Measurements from ENCODE around the gene TAS2R40. TPM values are rescaled to one million over a fixed set of nuclear protein-coding genes. Genes with fewer than 3 reads are reported as not detected.

TAS2R40 gene
- total RNA-seq (not detected in 2 replicates), polyA plus RNA-seq (not detected in 2 replicates), polyA minus RNA-seq (ENCODE audit: low replicate concordance) (not detected in 2 replicates)
- not detected in 2 replicates for polyA plus RNA-seq (2012)

- no peaks in the 10 kb centered on the region for H3K4me1 ChIP-seq (ENCODE audit: control insufficient read depth, extremely low read depth, insufficient read depth, low read length)
- H2AFZ ChIP-seq (ENCODE audit: low read length) = no peak within 1 kb of the TSS
- no peaks in the 10 kb centered on the region for H3K79me2 ChIP-seq (ENCODE audit: control insufficient read depth, insufficient read depth, low read length)
- H3K36me3 ChIP-seq (ENCODE audit: control insufficient read depth, insufficient read depth, low read length) = no peaks in the 10 kb centered on the region
- H3K4me2 ChIP-seq (ENCODE audit: extremely low read depth, insufficient read depth, low read length) = no peak within 1 kb of the TSS
- H3K27me3 ChIP-seq (ENCODE audit: control insufficient read depth, insufficient read depth, low read length) = peaks cover 10% of the 10 kb centered on the region
- no peak within 1 kb of the TSS for H3K9ac ChIP-seq (ENCODE audit: insufficient read depth, low read length)
- H3K27ac ChIP-seq (ENCODE audit: insufficient read depth, low read length) = no peak within 1 kb of the TSS
- H3K9me3 ChIP-seq (ENCODE audit: control insufficient read depth, insufficient read depth, low read depth, low read length) = no peaks in the 10 kb centered on the region
- no peak within 1 kb of the TSS for H3K4me3 ChIP-seq (replicated peaks in 1 of 4; ENCODE audit: control extremely low read depth in 1 of 4, insufficient read depth in 1 of 4, low read depth in 3 of 4, low read length in 4 of 4)
- no peaks in the 10 kb centered on the region for H4K20me1 ChIP-seq (ENCODE audit: control insufficient read depth, extremely low read depth, insufficient read depth, low read length)
- TF ChIP-seq EZH2 (IDR thresholded peaks at IDR 0.05; ENCODE audit: low read length, missing control alignments) (no peak), CTCF (conservative IDR thresholded peaks at IDR 0.05 in 1 of 2, IDR thresholded peaks at IDR 0.05 in 1 of 2; ENCODE audit: low read depth in 1 of 2, low read length in 2 of 2) (no peak)
- DNase-seq (ENCODE audit: low read depth in 2 of 2) = no peak
Observed at GRCh38 chr7:143221737-143222136, at the start of gene TAS2R40. TSS of gene TAS2R40 (plus strand) at chr7:143222037. CDS start at chr7:143222079, 42 bp downstream.

- Histone ChIP-seq H4K20me1 (ENCODE audit: control insufficient read depth, extremely low read depth, insufficient read depth, low read length) (no peaks in the 10 kb centered on the region), H3K4me1 (ENCODE audit: control insufficient read depth, extremely low read depth, insufficient read depth, low read length) (no peaks in the 10 kb centered on the region), H3K4me3 (replicated peaks in 1 of 4; ENCODE audit: control extremely low read depth in 1 of 4, insufficient read depth in 1 of 4, low read depth in 3 of 4, low read length in 4 of 4) (no peak overlapping the region), H3K9ac (ENCODE audit: insufficient read depth, low read length) (no peak overlapping the region), H3K27ac (ENCODE audit: insufficient read depth, low read length) (no peak overlapping the region), H3K36me3 (ENCODE audit: control insufficient read depth, insufficient read depth, low read length) (no peaks in the 10 kb centered on the region), H3K79me2 (ENCODE audit: control insufficient read depth, insufficient read depth, low read length) (no peaks in the 10 kb centered on the region), H2AFZ (ENCODE audit: low read length) (no peak overlapping the region), H3K27me3 (ENCODE audit: control insufficient read depth, insufficient read depth, low read length) (no peaks in the 10 kb centered on the region), H3K9me3 (ENCODE audit: control insufficient read depth, insufficient read depth, low read depth, low read length) (no peaks in the 10 kb centered on the region), H3K4me2 (ENCODE audit: extremely low read depth, insufficient read depth, low read length) (no peak overlapping the region)
- no peak for DNase-seq (ENCODE audit: low read depth in 2 of 2)
- TF ChIP-seq CTCF (conservative IDR thresholded peaks at IDR 0.05 in 1 of 2, IDR thresholded peaks at IDR 0.05 in 1 of 2; ENCODE audit: low read depth in 1 of 2, low read length in 2 of 2) (no peak), EZH2 (IDR thresholded peaks at IDR 0.05; ENCODE audit: low read length, missing control alignments) (no peak)
Observed at GRCh38 chr7:143172354-143172753, 49.5 kb upstream of the TAS2R40 start.

- Histone ChIP-seq H3K36me3 (ENCODE audit: control insufficient read depth, insufficient read depth, low read length) (no peaks in the 10 kb centered on the region), H3K4me2 (ENCODE audit: extremely low read depth, insufficient read depth, low read length) (no peak overlapping the region), H3K9ac (ENCODE audit: insufficient read depth, low read length) (no peak overlapping the region), H4K20me1 (ENCODE audit: control insufficient read depth, extremely low read depth, insufficient read depth, low read length) (no peaks in the 10 kb centered on the region), H2AFZ (ENCODE audit: low read length) (no peak overlapping the region), H3K27ac (ENCODE audit: insufficient read depth, low read length) (no peak overlapping the region), H3K4me1 (ENCODE audit: control insufficient read depth, extremely low read depth, insufficient read depth, low read length) (no peaks in the 10 kb centered on the region), H3K9me3 (ENCODE audit: control insufficient read depth, insufficient read depth, low read depth, low read length) (no peaks in the 10 kb centered on the region), H3K79me2 (ENCODE audit: control insufficient read depth, insufficient read depth, low read length) (no peaks in the 10 kb centered on the region), H3K4me3 (replicated peaks in 1 of 4; ENCODE audit: control extremely low read depth in 1 of 4, insufficient read depth in 1 of 4, low read depth in 3 of 4, low read length in 4 of 4) (no peak overlapping the region), H3K27me3 (ENCODE audit: control insufficient read depth, insufficient read depth, low read length) (no peaks in the 10 kb centered on the region)
- TF ChIP-seq CTCF (conservative IDR thresholded peaks at IDR 0.05 in 1 of 2, IDR thresholded peaks at IDR 0.05 in 1 of 2; ENCODE audit: low read depth in 1 of 2, low read length in 2 of 2) (no peak), EZH2 (IDR thresholded peaks at IDR 0.05; ENCODE audit: low read length, missing control alignments) (no peak)
- DNase-seq (ENCODE audit: low read depth in 2 of 2) = no peak
Observed at GRCh38 chr7:143176128-143176527, 45.7 kb upstream of the TAS2R40 start.

Measured in fibroblast of lung (primary cell).